H9 (cell line): ENCODE data around the gene DTX3L. TPM values are rescaled to one million over a fixed set of nuclear protein-coding genes. Genes with fewer than 3 reads are reported as not detected.

Source experiments
- DNase-seq: peaks from one replicate; pipeline ENCODE4 v3.0.0-alpha.2; 2017
- H2AFZ ChIP-seq: one replicate; pipeline ENCODE4 v1.6.1; 2013; ENCODE audit warnings: mild to moderate bottlenecking, low read length, control low read depth, moderate library complexity
- H2AK5ac ChIP-seq: 2 replicates; pipeline ENCODE4 v1.6.1; 2013; ENCODE audit warnings: low read length, control low read depth, mixed read lengths; ENCODE audit not compliant: insufficient read length
- H2BK120ac ChIP-seq: one replicate; pipeline ENCODE4 v1.6.1; 2013; ENCODE audit warnings: low read depth, mild to moderate bottlenecking, low read length, control low read depth, inconsistent platforms; ENCODE audit not compliant: poor library complexity, severe bottlenecking
- H2BK12ac ChIP-seq: 2 replicates; pipeline ENCODE4 v1.6.1; 2013; ENCODE audit warnings: low read length, control low read depth, mixed read lengths, low read depth; ENCODE audit not compliant: insufficient read length
- H2BK15ac ChIP-seq: 2 replicates; pipeline ENCODE4 v1.6.1; 2013; ENCODE audit warnings: low read depth, low read length, control low read depth
- H2BK20ac ChIP-seq: one replicate; pipeline ENCODE4 v1.6.1; 2013; ENCODE audit warnings: low read depth, mild to moderate bottlenecking, low read length, control low read depth, inconsistent platforms; ENCODE audit not compliant: poor library complexity, severe bottlenecking
- H2BK5ac ChIP-seq: 2 replicates; pipeline ENCODE4 v1.6.1; 2013; ENCODE audit warnings: low read length, control low read depth, mixed read lengths; ENCODE audit not compliant: insufficient read length
- H3K14ac ChIP-seq: 2 replicates; pipeline ENCODE4 v1.6.1; 2013; ENCODE audit warnings: low read length, control low read depth; ENCODE audit not compliant: insufficient read depth
- H3K18ac ChIP-seq: 2 replicates; pipeline ENCODE4 v1.6.1; 2013; ENCODE audit warnings: low read depth, mild to moderate bottlenecking, mixed read lengths, low read length, control low read depth; ENCODE audit not compliant: insufficient read length
- H3K23ac ChIP-seq: 2 replicates; pipeline ENCODE4 v1.6.1; 2013; ENCODE audit warnings: low read length, control low read depth, mixed read lengths, low read depth; ENCODE audit not compliant: insufficient read length
- H3K23me2 ChIP-seq: 2 replicates; pipeline ENCODE4 v1.6.1; 2013; ENCODE audit warnings: low read depth, mild to moderate bottlenecking, mixed read lengths, low read length, control low read depth; ENCODE audit not compliant: insufficient read length, poor library complexity, severe bottlenecking
- H3K27ac ChIP-seq: 2 replicates; pipeline ENCODE4 v1.5.1; 2013; ENCODE audit warnings: low read length, control low read depth, mixed read lengths, low read depth; ENCODE audit not compliant: insufficient read length
- H3K27me3 ChIP-seq: 2 replicates; pipeline ENCODE4 v1.6.1; 2013; ENCODE audit warnings: low read length, control low read depth, inconsistent platforms; ENCODE audit not compliant: insufficient read depth
- H3K4ac ChIP-seq: 2 replicates; pipeline ENCODE4 v1.6.1; 2013; ENCODE audit warnings: low read depth, mild to moderate bottlenecking, control low read depth, inconsistent platforms, low read length, moderate library complexity
- H3K4me1 ChIP-seq: 2 replicates; pipeline ENCODE4 v1.6.1; 2013; ENCODE audit warnings: low read length, control low read depth, inconsistent platforms; ENCODE audit not compliant: insufficient read depth
- H3K4me2 ChIP-seq: 2 replicates; pipeline ENCODE4 v1.6.1; 2013; ENCODE audit warnings: low read length, control low read depth, mixed read lengths; ENCODE audit not compliant: insufficient read length, insufficient read depth
- H3K56ac ChIP-seq: 2 replicates; pipeline ENCODE4 v1.6.1; 2013; ENCODE audit warnings: low read depth, mild to moderate bottlenecking, mixed read lengths, low read length, control low read depth; ENCODE audit not compliant: insufficient read length
- H3K79me1 ChIP-seq: 2 replicates; pipeline ENCODE4 v1.6.1; 2013; ENCODE audit warnings: low read depth, mild to moderate bottlenecking, moderate library complexity, low read length, control low read depth, inconsistent platforms; ENCODE audit not compliant: insufficient read depth, poor library complexity, severe bottlenecking
- H3K79me2 ChIP-seq: 2 replicates; pipeline ENCODE4 v1.6.1; 2013; ENCODE audit warnings: low read length, control low read depth, inconsistent platforms; ENCODE audit not compliant: insufficient read depth
- H3K9ac ChIP-seq: 2 replicates; pipeline ENCODE4 v1.6.1; 2013; ENCODE audit warnings: low read length, control low read depth, mixed read lengths; ENCODE audit not compliant: insufficient read length; ENCODE audit errors: extremely low read depth
- H3K9me3 ChIP-seq: one replicate; pipeline ENCODE4 v1.6.1; 2013; ENCODE audit warnings: low read depth, low read length, inconsistent platforms; ENCODE audit not compliant: control insufficient read depth
- H3T11ph ChIP-seq: one replicate; pipeline ENCODE4 v1.6.1; 2013; ENCODE audit warnings: mild to moderate bottlenecking, low read length, control low read depth, inconsistent platforms
- H4K20me1 ChIP-seq: one replicate; pipeline ENCODE4 v1.6.1; 2013; ENCODE audit not compliant: control insufficient read depth, insufficient read length, insufficient read depth
- H4K5ac ChIP-seq: 2 replicates; pipeline ENCODE4 v1.6.1; 2013; ENCODE audit warnings: low read depth, mild to moderate bottlenecking, mixed read lengths, low read length, control low read depth; ENCODE audit not compliant: insufficient read length
- H4K8ac ChIP-seq: replicated peaks from 2 replicates; pipeline ENCODE4 v1.6.1; 2013; ENCODE audit warnings: low read length, control low read depth, mixed read lengths, low read depth; ENCODE audit not compliant: insufficient read length
- H4K91ac ChIP-seq: 2 replicates; pipeline ENCODE4 v1.6.1; 2013; ENCODE audit warnings: low read depth, mild to moderate bottlenecking, moderate library complexity, mixed read lengths, low read length, control low read depth; ENCODE audit not compliant: insufficient read length
- H3K27ac Mint-ChIP-seq, 3 experiments: 2 replicates in 2 of 3; 3 replicates in 1 of 3; pipeline ENCODE4 v1.8.0; 2020 to 2021; ENCODE audit warnings: mixed read lengths in 3 of 3, mild to moderate bottlenecking in 1 of 3, moderate library complexity in 1 of 3
- H3K27me3 Mint-ChIP-seq: 2 replicates; pipeline ENCODE4 v1.8.0; 2021; ENCODE audit warnings: low read depth, mild to moderate bottlenecking, moderate library complexity, mixed read lengths
- H3K36me3 Mint-ChIP-seq, 3 experiments: 2 replicates in 2 of 3; 3 replicates in 1 of 3; pipeline ENCODE4 v1.8.0; 2020 to 2021; ENCODE audit warnings: low read depth in 3 of 3, mixed read lengths in 3 of 3; ENCODE audit not compliant: insufficient read depth in 1 of 3
- H3K4me1 Mint-ChIP-seq, 2 experiments: 2 replicates each; pipeline ENCODE4 v1.8.0; 2020; ENCODE audit warnings: mixed read lengths in 2 of 2
- H3K4me3 Mint-ChIP-seq, 2 experiments: 2 replicates in 1 of 2; 3 replicates in 1 of 2; pipeline ENCODE4 v1.8.0; 2020 to 2021; ENCODE audit warnings: mild to moderate bottlenecking in 2 of 2, mixed read lengths in 2 of 2, moderate library complexity in 1 of 2
- H3K9me3 Mint-ChIP-seq, 2 experiments: 2 replicates in 1 of 2; 3 replicates in 1 of 2; pipeline ENCODE4 v1.8.0; 2020; ENCODE audit warnings: mild to moderate bottlenecking in 2 of 2, mixed read lengths in 2 of 2, moderate library complexity in 1 of 2
- CTCF ChIP-seq: fragments of 200-600 bp; sonication (generic); conservative IDR thresholded peaks from 3 replicates; pipeline ENCODE4 v1.8.0; 2021; ENCODE audit warnings: antibody characterized with exemption, mild to moderate bottlenecking
- WGBS: extraction: QIAGEN DNeasy Blood & Tissue Kit; methylation state at CpG from one replicate; pipeline ENCODE4 v1.1.7; 2013; ENCODE audit warnings: missing lambda C conversion rate, low lambda C conversion rate, mixed read lengths; ENCODE audit not compliant: insufficient read length; ENCODE audit errors: extremely low coverage; 5-methylcytosine and 5-hydroxymethylcytosine counted together
- total RNA-seq: library from RNA; stranded (reverse); gene quantifications from 2 replicates; pipeline ENCODE4 v1.2.1, GENCODE V29; 2021

Gene DTX3L
- total RNA-seq, 1 experiment from 2014 or later, result 7.5 TPM

- WGBS, result no CpG with 5 or more reads among the region's 6 CpGs
- H3K23me2 ChIP-seq, result no peaks in the 10 kb centered on the region
Observed at GRCh38 chr3:122558605-122559004, 5.5 kb upstream of the DTX3L start.

More at GRCh38 chr3:122558605-122559004, 5.5 kb upstream of the DTX3L start:
- no peaks in the 10 kb centered on the region for H3K27me3 ChIP-seq
- no peak overlapping the region for H3K4ac ChIP-seq
- no peak overlapping the region for H2BK5ac ChIP-seq
- no peaks in the 10 kb centered on the region for H3K79me1 ChIP-seq
- no peak overlapping the region for H3K4me2 ChIP-seq
- H3K9me3 ChIP-seq, result no peaks in the 10 kb centered on the region
- no peak for DNase-seq
- no peak overlapping the region for H2BK120ac ChIP-seq
- H3K27ac Mint-ChIP-seq, result no peak overlapping the region
- no peak overlapping the region for H3T11ph ChIP-seq
- H4K5ac ChIP-seq, result no peak overlapping the region
- H3K4me1 ChIP-seq, result peaks cover 9% of the 10 kb centered on the region
- H3K18ac ChIP-seq, result no peak overlapping the region
- no peak overlapping the region for H2AK5ac ChIP-seq
- no peak overlapping the region for H4K91ac ChIP-seq
- no peak overlapping the region for H3K9ac ChIP-seq
- no peak overlapping the region for H3K4me3 Mint-ChIP-seq
- no peak overlapping the region for H4K8ac ChIP-seq
- H3K27me3 Mint-ChIP-seq, result peaks cover 2% of the 10 kb centered on the region; the same call in 1 of the 2 replicates
- H3K14ac ChIP-seq, result no peak overlapping the region
- H3K27ac ChIP-seq, result no peak overlapping the region
- H3K9me3 Mint-ChIP-seq, result no peaks in the 10 kb centered on the region
- H4K20me1 ChIP-seq, result no peaks in the 10 kb centered on the region
- H2AFZ ChIP-seq, result no peak overlapping the region
- no peak overlapping the region for H2BK12ac ChIP-seq
- no peak for TF ChIP-seq CTCF
- no peaks in the 10 kb centered on the region; a peak in 1 of 7 replicates for H3K36me3 Mint-ChIP-seq
- no peaks in the 10 kb centered on the region for H3K79me2 ChIP-seq
- no peak overlapping the region for H3K23ac ChIP-seq
- no peak overlapping the region for H3K56ac ChIP-seq
- H2BK15ac ChIP-seq, result no peak overlapping the region
- H3K4me1 Mint-ChIP-seq, result peaks cover 13 to 25% of the 10 kb centered on the region in 2 experiments
- no peak overlapping the region for H2BK20ac ChIP-seq
